NCI-H82 treated with DMSO at 0.1 percent for 48 hours (cell line): Measurements from ENCODE around the gene ESRP2.

Experiments
- DNase-seq: peaks from one replicate; lab custom pipeline; 2025; ENCODE audit not compliant: unreplicated experiment; lab: John Stamatoyannopoulos, UW

ESRP2 gene

DNA sequence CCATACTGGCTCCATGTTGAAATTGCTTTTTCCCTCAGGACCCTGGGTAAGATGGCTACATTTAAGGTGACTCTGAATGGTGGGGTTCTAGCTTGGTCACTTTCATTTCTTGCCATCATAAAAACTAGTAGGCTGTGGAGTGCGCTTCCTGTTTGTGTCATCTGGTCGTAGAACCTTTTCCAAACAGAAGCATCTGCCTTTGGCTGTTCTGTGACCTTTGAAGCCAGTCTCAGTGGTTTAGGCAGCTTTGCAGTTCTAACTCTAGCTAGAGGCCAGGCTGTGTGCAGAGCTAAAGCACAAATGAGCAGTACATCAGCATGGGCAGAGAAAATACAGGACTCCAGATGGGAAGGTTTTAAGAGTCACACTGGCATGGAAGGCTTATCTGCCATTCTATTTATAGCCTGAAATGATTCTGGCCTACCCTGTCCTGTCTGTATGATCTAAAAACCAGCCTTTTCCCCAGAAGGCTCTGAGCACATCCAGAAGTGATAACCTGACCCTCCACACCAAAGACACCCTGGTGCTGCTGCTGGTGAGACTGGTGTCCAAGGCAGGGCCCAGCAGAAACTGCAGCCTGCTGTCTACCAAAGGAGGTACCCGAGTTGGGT is 8.6 kb downstream of the ESRP2 start:
- no peak for DNase-seq

DNA sequence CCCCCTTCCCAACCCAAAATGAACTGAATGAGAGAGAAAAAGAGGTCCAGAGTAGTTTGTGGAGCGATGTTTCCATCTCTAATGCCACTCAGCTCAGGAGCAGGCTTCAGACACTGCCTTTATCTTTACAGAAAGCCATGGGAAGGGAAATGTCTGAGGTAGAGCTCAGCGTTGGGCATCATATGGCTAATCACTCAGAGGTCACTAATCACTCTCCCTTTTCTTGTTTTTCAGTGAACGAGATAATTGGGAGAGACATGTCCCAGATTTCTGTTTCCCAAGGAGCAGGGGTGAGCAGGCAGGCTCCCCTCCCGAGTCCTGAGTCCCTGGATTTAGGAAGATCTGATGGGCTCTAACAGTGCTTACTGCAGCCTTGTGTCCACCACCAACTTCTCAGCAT is 9.8 kb downstream of the ESRP2 start:
- no peak for DNase-seq

DNA sequence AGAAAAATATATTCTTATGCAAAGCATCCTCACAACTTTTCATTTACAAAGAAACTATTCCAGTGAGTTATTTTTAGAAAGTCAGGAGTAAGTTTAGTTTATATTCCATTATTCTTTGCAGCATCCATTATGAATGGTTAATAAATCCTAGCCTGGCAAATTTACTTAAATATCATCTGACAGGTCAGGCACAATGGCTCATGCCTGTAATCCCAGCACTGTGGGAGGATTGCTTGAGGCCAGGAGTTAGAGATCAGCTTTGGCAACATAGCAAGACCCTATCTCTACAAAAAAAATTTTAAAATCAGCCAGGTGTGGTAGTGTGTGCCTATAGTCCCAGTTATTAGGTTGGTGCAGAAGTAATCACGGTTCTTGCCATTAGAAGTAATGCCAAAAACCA is 12.9 kb downstream of the ESRP2 start:
- DNase-seq: no peak

DNA sequence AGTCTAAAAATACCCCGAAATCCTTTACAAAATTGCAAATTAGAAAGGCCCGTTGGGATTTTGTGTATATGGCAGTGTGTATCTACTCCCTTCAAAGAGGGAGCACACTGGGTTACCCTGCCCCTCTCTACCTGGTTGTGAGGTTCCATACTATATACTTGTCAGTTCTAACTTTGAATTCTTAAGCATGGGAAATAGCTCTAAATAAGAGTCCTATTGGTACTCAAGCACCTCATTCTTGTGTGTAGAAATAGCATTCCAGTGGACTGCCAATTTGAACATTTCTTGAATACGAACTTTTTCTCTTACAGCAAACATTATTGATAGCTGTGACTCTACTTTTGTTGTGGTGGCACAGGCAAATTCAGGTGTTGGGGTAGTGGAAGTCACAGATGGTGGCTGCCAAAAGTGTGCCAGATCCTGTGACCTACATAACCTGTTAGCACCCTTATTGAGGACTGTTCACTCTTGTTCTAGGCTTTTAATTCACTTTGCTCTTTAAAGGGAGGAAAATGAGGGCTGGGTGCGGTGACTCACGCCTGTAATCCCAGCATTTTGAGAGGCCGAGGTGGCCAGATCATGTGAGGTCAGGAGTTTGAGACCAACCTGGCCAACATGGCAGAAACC is 16.1 kb downstream of the ESRP2 start:
- no peak for DNase-seq

DNA sequence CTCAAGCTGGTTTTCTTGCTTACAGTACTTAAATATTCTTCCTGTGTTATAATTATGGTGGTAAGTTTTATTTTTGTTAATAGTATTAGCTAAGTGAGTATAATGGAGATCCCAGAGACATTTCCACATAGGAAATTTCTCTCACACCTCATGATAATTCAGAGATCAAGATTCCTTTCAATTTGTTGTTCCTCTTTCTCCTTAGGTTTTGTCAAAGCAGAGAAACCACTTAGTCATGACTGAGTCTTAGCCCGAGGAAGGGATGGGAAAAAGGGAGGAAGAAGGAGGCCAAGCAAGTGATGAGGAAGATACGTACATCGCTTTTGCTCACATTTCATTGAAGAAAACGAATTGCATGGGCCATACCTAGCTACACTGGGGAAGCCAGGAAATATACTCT is 18.4 kb downstream of the ESRP2 start:
- no peak for DNase-seq

DNA sequence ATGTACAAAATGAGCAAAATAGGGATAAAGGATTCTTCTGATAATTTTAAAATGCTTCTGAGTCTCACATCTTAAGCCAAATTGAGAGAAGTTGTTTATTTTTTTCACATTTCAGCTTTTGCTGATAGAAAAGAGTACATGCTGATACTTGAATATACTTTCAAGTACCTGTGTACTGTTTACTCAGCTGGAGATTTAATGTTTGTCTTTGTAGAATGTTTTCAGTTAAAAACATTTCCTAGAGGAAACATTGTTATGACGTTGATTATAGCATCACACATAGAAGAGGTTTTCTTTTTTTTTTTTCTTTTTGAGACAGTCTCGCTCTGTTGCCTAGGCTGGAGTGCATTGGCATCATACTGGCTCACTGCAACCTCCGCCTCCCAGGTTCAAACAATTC is 19.7 kb downstream of the ESRP2 start:
- no peak for DNase-seq

DNA sequence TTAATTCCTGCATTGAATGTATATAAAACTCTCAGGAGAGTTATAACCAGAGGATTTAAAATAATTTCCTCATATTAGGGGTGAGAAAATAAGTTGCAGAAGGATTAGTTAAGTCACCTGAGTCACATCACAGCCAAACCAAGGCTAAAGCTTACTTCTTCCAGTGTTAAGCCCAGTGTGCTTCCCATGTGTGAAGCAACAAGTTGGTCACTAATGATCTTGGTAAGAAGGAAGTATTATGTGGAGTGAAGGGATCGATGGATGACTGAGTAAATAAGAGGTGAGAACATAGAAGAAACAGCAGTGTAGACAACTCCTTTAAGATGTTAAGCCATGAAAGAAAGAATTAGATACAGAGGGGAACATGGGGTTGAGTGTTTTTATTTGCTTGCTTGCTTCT is 20.6 kb downstream of the ESRP2 start:
- no peak for DNase-seq

DNA sequence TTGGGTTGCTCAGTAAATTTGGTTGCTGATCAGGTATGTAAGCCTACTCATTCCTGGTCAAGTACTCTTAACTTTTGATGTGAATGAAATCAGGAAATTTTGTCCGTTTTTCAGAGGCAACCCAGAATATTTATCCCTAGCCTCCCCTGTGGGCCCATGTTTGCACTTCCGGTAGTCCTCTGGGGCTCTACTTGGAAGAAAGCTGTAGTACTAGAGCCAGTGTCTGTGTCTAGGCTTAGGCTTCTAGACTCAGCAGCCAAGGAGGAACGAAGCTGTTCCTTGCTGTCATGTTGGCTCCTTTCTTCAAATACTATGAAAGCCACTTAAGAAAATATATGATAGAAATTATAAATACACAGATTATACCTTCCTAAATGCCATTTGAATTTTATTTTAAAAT is 21.2 kb downstream of the ESRP2 start:
- no peak for DNase-seq

DNA sequence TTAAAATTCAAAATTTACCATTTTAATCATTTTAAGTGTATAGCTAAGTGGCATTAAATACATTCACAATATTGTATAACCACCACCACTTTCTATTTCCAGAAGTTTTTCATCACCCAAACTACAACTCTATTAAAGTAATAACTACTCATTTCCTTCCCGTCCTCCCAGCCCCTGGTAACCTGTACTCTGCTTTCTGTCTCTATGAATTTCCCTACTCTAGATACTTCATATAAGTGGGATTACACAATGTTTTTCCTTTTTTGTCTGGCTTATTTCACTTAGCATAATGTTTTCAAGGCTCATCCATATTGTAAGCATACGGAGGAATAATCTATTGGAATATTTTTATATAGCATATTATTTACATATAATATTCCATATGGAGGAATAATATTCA is 29.7 kb downstream of the ESRP2 start:
- DNase-seq: no peak

- DNase-seq: no peak
Observed at GRCh38 chr16:68202091-68202519, 33.8 kb downstream of the ESRP2 start.

DNA sequence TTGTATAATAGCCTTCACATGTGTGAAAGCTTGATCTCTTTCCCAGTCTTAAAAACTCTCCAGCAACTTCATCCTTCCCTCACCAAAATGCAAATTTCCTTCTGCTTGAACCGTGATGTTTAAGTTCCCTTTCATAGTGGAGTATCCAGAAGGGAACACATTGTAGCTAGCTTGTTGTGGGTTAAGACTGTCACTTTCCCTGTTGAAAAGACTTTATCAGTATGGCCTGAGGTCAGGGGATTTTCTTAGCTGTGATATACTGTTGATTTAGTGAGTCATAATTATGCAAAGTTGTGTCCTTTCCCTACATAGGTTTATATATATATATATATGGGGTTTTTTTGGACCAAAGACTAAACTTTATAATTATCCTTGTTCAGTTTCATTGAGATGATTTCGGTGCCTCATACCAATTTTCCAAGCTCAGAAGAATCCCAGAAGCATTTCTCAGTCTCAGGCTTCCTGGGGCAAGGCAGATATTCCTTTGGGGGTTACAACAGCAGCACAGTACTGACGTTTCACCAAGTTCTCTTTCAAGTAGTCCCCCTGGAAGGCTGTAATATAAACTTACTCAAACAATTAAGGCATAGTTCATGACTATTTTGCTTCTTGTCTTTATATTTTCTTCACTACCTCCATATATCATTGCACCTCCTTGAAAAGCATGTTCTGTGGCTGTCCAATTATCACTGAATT is 35.7 kb downstream of the ESRP2 start:
- DNase-seq: no peak

GRCh38 chr16:68197250-68197649 is 38.7 kb downstream of the ESRP2 start:
- no peak for DNase-seq

- no peak for DNase-seq
Observed at GRCh38 chr16:68194251-68194650, 41.7 kb downstream of the ESRP2 start.

DNA sequence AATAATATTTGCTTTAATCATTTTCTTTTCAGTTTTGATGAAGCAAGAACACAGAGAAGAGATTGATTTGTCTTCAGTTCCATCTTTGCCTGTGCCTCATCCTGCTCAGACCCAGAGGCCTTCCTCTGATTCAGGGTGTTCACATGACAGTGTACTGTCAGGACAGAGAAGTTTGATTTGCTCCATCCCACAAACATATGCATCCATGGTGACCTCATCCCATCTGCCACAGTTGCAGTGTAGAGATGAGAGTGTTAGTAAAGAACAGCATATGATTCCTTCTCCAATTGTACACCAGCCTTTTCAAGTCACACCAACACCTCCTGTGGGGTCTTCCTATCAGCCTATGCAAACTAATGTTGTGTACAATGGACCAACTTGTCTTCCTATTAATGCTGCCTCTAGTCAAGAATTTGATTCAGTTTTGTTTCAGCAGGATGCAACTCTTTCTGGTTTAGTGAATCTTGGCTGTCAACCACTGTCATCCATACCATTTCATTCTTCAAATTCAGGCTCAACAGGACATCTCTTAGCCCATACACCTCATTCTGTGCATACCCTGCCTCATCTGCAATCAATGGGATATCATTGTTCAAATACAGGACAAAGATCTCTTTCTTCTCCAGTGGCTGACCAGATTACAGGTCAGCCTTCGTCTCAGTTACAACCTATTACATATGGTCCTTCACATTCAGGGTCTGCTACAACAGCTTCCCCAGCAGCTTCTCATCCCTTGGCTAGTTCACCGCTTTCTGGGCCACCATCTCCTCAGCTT is 45.0 kb downstream of the ESRP2 start:
- DNase-seq: no peak

DNA sequence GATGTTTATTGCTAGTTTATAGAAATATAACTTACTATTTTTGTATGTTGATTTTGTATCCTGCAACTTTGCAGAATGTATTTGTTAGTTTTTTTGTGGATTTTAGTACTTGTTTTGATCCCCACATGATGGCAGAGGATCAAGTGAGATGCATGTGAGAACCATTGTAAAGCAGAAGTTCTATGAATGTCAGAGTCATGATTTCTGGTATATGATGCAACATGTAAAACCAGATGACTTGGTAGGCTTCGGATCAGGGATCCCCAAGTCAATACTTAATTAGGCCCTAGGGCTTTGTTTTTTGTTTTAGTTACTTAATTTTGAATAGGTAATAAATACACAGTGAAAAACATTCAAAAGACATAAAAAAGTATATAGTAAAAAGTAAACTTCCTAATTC is 45.8 kb downstream of the ESRP2 start:
- DNase-seq: no peak

- no peak for DNase-seq
Observed at GRCh38 chr16:68188170-68188569, 47.8 kb downstream of the ESRP2 start.

GRCh38 chr16:68187505-68187904 is 48.4 kb downstream of the ESRP2 start:
- no peak for DNase-seq

DNA sequence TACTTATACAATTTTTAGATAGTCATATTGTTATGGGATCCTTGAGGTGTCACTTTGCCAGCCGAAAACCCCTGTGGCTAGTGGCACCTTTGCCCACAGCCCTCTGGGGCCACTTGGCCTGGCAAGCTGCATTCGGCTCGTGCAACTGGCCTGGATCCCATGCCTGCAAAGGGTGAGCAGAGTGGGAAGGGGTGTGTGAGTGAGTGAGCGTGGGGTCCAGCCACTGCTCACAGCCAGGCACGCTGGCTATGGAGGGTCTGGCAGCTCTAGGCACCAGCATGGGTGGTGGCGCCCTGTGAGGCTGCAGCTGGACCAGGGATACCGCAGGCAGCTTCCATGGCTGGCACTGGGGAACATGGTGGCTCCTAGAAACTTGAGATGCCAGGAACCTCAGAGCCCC is 49.0 kb downstream of the ESRP2 start:
- no peak for DNase-seq

DNA sequence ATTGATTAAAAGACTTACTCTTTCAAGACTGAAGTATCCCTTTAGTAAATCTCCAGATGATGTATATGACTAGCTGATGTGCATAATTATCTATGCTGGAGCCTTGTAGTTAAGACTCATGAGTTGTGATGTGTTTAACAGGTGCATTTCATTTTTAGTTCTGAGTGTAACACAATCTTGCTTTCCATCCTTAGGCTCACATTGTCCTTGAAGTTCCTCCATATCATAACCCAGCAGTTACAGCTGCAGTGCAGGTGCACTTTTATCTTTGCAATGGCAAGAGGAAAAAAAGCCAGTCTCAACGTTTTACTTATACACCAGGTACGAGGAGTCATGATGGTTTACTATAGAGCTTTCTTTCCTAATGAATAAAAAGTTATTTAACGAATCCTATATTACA is 52.9 kb downstream of the ESRP2 start:
- DNase-seq: no peak

DNA sequence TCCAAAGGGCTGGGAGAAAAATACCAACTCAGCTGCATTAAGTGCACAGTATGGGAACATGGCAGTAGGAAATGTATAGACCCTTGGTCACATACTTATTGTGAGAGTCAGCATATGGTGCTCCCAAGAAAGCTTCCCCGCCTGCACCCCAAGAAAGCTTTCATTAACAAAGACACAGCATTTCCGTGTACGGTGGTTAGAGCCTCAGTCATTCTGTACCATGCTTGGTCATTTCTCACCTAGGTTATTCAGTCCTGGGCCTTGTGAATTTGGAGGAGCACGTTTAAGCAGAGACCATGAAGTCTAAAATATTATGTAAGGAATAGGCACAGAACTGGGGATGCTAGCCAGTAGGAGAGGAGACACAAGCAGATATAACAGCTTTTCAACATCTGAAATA is 56.1 kb downstream of the ESRP2 start:
- DNase-seq: no peak

- DNase-seq: no peak
Observed at GRCh38 chr16:68179196-68179795, 56.6 kb downstream of the ESRP2 start.
